HUDEP-2 (cell line): ENCODE measurements around the gene CASQ1.

Experiments
- DNase-seq, 76 experiments: peaks; one replicate each; lab custom pipeline; 2025; ENCODE audit not compliant: unreplicated experiment in 76 of 76; lab: John Stamatoyannopoulos, UW

Gene CASQ1

GRCh38 chr1:160204526-160205241, 14.3 kb downstream of the CASQ1 start:
- DNase-seq: no peak

- peak in 44 of 76 experiments; percentile 5 to 56 (median 38) for DNase-seq
Observed at GRCh38 chr1:160205242-160206035, 15.1 kb downstream of the CASQ1 start, which contains the start of gene PEA15. TSS of gene PEA15 (plus strand) at chr1:160205384. CDS start at chr1:160211545, 6,161 bp downstream.

- peak in 9 of 76 experiments; percentile 4 to 28 (median 18) for DNase-seq
Observed at GRCh38 chr1:160206036-160206389, 15.6 kb downstream of the CASQ1 start.

- no peak for DNase-seq
Observed at GRCh38 chr1:160206421-160207117, 16.2 kb downstream of the CASQ1 start.

GRCh38 chr1:160207118-160207650, 16.8 kb downstream of the CASQ1 start:
- no peak for DNase-seq

- no peak for DNase-seq
Observed at GRCh38 chr1:160207771-160208556, 17.6 kb downstream of the CASQ1 start.

GRCh38 chr1:160208557-160209320, 18.4 kb downstream of the CASQ1 start:
- no peak for DNase-seq

GRCh38 chr1:160209321-160210046, 19.1 kb downstream of the CASQ1 start:
- DNase-seq: no peak

GRCh38 chr1:160210561-160210960, 20.2 kb downstream of the CASQ1 start:
- DNase-seq: no peak

GRCh38 chr1:160211046-160211790, 20.8 kb downstream of the CASQ1 start:
- DNase-seq: no peak

- no peak for DNase-seq
Observed at GRCh38 chr1:160214481-160215140, 24.2 kb downstream of the CASQ1 start.

- DNase-seq: no peak
Observed at GRCh38 chr1:160216301-160216700, 25.9 kb downstream of the CASQ1 start.

- DNase-seq: no peak
Observed at GRCh38 chr1:160217481-160218051, 27.2 kb downstream of the CASQ1 start.

- peak in 1 of 76 experiments; percentile 11 for DNase-seq
Observed at GRCh38 chr1:160219062-160219929, 28.9 kb downstream of the CASQ1 start.

- no peak for DNase-seq
Observed at GRCh38 chr1:160220301-160220700, 29.9 kb downstream of the CASQ1 start.

- no peak for DNase-seq
Observed at GRCh38 chr1:160221089-160221488, 30.7 kb downstream of the CASQ1 start.
